OCI-LY1 (cell line): ENCODE results near the gene RBM47.
"Not testable (repeated sequence)": the region's sequence is repeated elsewhere in the genome, so short reads cannot be mapped to it uniquely, and the experiment has no call there.

ENCODE experiments used
- EZH2 ChIP-seq: fragments of 200-600 bp; sonication (generic), shearing (Covaris generic); IDR thresholded peaks from 2 replicates; pipeline ENCODE4 v1.8.0; 2017; ENCODE audit warnings: borderline replicate concordance, mixed run types, mild to moderate bottlenecking, antibody characterized with exemption, low read length, moderate library complexity, mixed read lengths
- TF ChIP-seq, protein P1 (sequence below): fragments of 200-600 bp; sonication (generic), shearing (Covaris generic); IDR thresholded peaks from 2 replicates; pipeline ENCODE4 v1.5.1; 2017; ENCODE audit warnings: mild to moderate bottlenecking, antibody characterized with exemption, low read length, moderate library complexity, mixed read lengths

DNA sequence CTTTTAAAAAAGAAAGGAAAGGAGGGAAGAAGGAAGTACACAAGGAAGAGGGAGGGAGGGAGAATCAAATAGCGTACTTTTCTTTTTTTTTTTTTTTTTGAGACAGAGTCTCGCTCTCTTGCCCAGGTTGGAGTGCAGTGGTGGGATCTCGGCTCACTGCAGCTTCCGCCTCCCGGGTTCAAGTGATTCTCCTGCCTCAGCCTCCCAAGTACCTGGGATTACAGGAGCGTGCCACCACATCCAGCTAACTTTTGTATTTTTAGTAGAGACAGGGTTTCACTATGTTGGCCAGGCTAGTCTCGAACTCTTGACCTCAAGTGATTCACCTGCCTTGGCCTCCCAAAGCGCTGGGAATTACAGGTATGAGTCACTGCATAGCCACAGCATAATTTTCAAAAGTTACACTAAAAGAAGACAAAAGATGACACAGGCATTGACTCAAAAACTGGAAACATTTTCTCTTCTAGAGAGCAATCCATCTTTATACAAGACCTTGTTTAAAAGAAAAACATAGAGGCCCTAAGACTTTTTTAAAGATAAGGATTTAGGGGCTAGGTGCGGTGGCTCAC lies 78.0 kb downstream of the RBM47 start:
- not testable (repeated sequence) for TF ChIP-seq EZH2
- TF ChIP-seq, protein P1, sequence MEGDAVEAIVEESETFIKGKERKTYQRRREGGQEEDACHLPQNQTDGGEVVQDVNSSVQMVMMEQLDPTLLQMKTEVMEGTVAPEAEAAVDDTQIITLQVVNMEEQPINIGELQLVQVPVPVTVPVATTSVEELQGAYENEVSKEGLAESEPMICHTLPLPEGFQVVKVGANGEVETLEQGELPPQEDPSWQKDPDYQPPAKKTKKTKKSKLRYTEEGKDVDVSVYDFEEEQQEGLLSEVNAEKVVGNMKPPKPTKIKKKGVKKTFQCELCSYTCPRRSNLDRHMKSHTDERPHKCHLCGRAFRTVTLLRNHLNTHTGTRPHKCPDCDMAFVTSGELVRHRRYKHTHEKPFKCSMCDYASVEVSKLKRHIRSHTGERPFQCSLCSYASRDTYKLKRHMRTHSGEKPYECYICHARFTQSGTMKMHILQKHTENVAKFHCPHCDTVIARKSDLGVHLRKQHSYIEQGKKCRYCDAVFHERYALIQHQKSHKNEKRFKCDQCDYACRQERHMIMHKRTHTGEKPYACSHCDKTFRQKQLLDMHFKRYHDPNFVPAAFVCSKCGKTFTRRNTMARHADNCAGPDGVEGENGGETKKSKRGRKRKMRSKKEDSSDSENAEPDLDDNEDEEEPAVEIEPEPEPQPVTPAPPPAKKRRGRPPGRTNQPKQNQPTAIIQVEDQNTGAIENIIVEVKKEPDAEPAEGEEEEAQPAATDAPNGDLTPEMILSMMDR: not testable (repeated sequence)
